ENCODE measurements around the gene GPR173.
A peak's percentile ranks its signal among the peaks of the same experiment; 100 is the strongest.

The GPR173 gene

DNA sequence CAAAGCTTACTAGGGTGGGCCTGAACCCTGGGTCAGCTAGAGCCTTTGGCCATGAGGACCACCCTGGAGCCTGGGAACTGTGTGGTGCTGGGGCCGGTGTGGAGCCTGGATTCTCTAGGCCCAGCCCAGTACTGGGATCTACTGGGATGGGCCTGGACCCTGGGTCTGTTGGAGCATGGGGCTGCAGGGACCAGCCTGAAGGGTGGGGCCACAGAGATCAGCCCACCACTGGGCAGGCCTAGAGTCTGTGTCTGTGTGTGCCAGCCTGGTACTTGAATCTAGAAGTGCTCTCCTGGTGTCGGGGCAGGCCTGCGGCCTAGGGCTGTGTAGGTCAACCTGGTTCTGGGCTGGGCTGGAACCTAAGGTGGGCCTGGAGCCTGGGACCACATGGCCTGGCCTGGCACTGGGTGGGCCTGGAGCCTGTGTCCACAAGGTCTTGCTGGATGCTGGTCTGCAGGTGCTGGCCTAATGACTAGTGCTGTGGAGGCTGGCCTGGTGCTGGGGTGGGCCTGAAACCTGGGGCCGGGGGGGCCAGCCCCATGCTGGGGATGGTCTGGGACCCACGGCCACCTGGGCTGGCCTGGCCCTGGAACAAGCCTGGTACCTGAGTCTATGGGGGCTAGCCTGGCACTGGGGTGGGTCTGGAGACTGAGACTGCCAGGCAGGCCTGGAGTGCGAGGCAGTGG, 66.4 kb downstream of the GPR173 start:
- H3K4me3 ChIP-seq (ENCODE audit: low read depth in 1 of 5, low read length in 5 of 5) = no peak overlapping the region

DNA sequence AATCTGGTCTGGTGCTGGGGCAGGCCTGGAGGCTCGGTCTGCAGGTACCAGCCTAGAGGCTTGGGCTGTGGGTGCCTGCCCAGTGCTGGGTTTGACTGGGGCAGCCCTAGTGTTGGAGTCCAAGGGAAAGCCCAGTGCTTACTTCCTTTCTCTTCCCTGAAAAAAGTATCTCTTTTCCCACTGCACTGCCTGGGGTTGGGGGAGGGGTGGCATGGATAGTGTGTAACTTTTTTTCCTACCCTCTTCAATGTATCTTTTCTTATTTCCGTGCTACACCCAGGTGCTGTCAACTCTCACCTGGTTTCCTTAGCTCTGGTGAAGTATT, 66.9 kb downstream of the GPR173 start:
- H3K36me3 ChIP-seq (ENCODE audit: control insufficient read depth in 5 of 5, insufficient read depth in 5 of 5, low read length in 5 of 5) = peaks cover 0 to 7% (median 0%) of the 10 kb centered on the region in 5 donors
- H3K27me3 ChIP-seq (ENCODE audit: control insufficient read depth in 5 of 5, insufficient read depth in 4 of 5, low read length in 5 of 5) = peaks cover 0 to 7% (median 6%) of the 10 kb centered on the region in 5 donors
- H3K9ac ChIP-seq (ENCODE audit: low read length in 5 of 5) = no peak overlapping the region
- no peak overlapping the region for H3K27ac ChIP-seq (ENCODE audit: low read depth, low read length)
- H3K4me3 ChIP-seq (ENCODE audit: low read depth in 1 of 5, low read length in 5 of 5) = no peak overlapping the region
- H3K9me3 ChIP-seq (ENCODE audit: control insufficient read depth in 5 of 5, low read length in 5 of 5) = no peaks in the 10 kb centered on the region
- peaks cover 0 to 8% (median 0%) of the 10 kb centered on the region in 5 donors for H3K4me1 ChIP-seq (ENCODE audit: control insufficient read depth in 5 of 5, insufficient read depth in 5 of 5, low read length in 5 of 5)

More for the DNA sequence above, 66.4 kb downstream of the GPR173 start:
- H3K27ac ChIP-seq (ENCODE audit: low read depth, low read length) = no peak overlapping the region
- peaks cover 0 to 8% (median 0%) of the 10 kb centered on the region in 5 donors for H3K4me1 ChIP-seq (ENCODE audit: control insufficient read depth in 5 of 5, insufficient read depth in 5 of 5, low read length in 5 of 5)
- no peaks in the 10 kb centered on the region for H3K9me3 ChIP-seq (ENCODE audit: control insufficient read depth in 5 of 5, low read length in 5 of 5)
- H3K9ac ChIP-seq (ENCODE audit: low read length in 5 of 5) = no peak overlapping the region
- peaks cover 0 to 7% (median 0%) of the 10 kb centered on the region in 5 donors for H3K36me3 ChIP-seq (ENCODE audit: control insufficient read depth in 5 of 5, insufficient read depth in 5 of 5, low read length in 5 of 5)
- peaks cover 0 to 7% (median 6%) of the 10 kb centered on the region in 5 donors for H3K27me3 ChIP-seq (ENCODE audit: control insufficient read depth in 5 of 5, insufficient read depth in 4 of 5, low read length in 5 of 5)

DNA sequence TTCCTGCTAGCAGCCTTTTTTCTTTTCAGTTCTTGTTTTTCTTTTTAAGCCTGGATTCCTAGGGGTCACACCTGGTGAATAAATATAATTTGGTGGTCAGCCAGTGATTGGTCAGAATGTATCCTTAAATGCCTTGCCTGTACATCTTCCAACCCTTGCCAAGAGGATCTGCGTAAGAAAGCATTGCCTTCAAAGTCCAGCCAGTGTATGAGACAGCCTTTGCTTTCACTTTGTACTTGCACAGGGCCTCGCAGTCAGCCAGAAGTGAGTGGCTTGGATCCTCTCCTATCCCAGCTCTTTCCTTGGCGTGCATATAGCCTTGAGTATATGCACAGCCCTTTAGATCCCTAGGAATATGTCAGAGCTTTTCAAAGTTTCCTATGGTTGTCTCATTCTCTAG, 67.5 kb downstream of the GPR173 start:
- Histone ChIP-seq H3K27me3 (ENCODE audit: control insufficient read depth in 5 of 5, insufficient read depth in 4 of 5, low read length in 5 of 5) (peaks cover 0 to 7% (median 6%) of the 10 kb centered on the region in 5 donors), H3K4me1 (ENCODE audit: control insufficient read depth in 5 of 5, insufficient read depth in 5 of 5, low read length in 5 of 5) (peaks cover 0 to 8% (median 0%) of the 10 kb centered on the region in 5 donors), H3K4me3 (ENCODE audit: low read depth in 1 of 5, low read length in 5 of 5) (no peak overlapping the region), H3K36me3 (ENCODE audit: control insufficient read depth in 5 of 5, insufficient read depth in 5 of 5, low read length in 5 of 5) (peaks cover 0 to 7% (median 0%) of the 10 kb centered on the region in 5 donors), H3K9ac (ENCODE audit: low read length in 5 of 5) (peak overlapping the region in 2 of 5 donors; percentile 14 to 38), H3K9me3 (ENCODE audit: control insufficient read depth in 5 of 5, low read length in 5 of 5) (no peaks in the 10 kb centered on the region), H3K27ac (ENCODE audit: low read depth, low read length) (no peak overlapping the region)

DNA sequence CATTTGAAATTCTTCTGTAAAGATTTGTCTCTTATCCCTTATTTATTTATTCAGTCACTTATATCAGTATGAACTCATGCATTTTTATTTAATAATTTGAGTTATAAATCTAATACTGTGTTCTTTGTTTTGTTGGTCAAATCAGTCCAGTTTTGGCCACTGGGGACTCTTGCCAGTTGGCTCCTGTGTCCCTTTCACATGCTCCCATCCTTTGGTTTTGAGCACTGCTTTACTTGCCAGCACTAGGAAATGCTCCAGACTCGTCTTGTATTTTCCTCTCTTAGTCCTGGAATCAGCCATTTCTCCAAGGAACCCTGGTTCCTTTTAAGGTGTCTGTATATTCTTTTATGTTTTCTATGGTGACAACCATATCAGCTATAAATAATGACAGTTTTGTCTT, 73.4 kb downstream of the GPR173 start:
- no peak overlapping the region for H3K27ac ChIP-seq (ENCODE audit: low read depth, low read length)
- H3K9me3 ChIP-seq (ENCODE audit: control insufficient read depth in 5 of 5, low read length in 5 of 5) = peaks cover 0 to 4% (median 3%) of the 10 kb centered on the region in 5 donors
- no peak overlapping the region for H3K9ac ChIP-seq (ENCODE audit: low read length in 5 of 5)
- no peak overlapping the region for H3K4me3 ChIP-seq (ENCODE audit: low read depth in 1 of 5, low read length in 5 of 5)
- peaks cover 0 to 4% (median 2%) of the 10 kb centered on the region in 5 donors for H3K27me3 ChIP-seq (ENCODE audit: control insufficient read depth in 5 of 5, insufficient read depth in 4 of 5, low read length in 5 of 5)
- peaks cover 0 to 3% (median 0%) of the 10 kb centered on the region in 5 donors for H3K36me3 ChIP-seq (ENCODE audit: control insufficient read depth in 5 of 5, insufficient read depth in 5 of 5, low read length in 5 of 5)
- H3K4me1 ChIP-seq (ENCODE audit: control insufficient read depth in 5 of 5, insufficient read depth in 5 of 5, low read length in 5 of 5) = peaks cover 0 to 3% (median 0%) of the 10 kb centered on the region in 5 donors

DNA sequence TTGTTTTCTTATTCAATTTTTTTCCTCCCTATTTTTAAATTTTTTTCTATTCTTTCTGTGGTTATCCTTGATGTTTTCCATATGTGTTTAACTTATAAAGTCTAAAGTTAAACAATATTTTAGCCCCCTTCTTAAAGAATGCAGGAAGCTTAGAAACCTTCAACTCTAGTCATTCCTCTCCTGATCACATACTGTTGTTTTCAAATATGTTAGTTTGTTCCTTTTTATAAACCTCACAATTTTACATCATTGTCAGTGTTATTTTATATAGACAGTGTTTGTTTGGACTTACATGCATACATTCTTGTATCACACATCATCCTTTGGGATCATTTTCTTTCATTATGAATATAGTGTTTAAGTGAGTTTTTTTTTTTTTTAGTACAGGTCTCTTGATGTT, 76.9 kb downstream of the GPR173 start:
- no peak overlapping the region for H3K9ac ChIP-seq (ENCODE audit: low read length in 5 of 5)
- H3K4me3 ChIP-seq (ENCODE audit: low read depth in 1 of 5, low read length in 5 of 5) = no peak overlapping the region

DNA sequence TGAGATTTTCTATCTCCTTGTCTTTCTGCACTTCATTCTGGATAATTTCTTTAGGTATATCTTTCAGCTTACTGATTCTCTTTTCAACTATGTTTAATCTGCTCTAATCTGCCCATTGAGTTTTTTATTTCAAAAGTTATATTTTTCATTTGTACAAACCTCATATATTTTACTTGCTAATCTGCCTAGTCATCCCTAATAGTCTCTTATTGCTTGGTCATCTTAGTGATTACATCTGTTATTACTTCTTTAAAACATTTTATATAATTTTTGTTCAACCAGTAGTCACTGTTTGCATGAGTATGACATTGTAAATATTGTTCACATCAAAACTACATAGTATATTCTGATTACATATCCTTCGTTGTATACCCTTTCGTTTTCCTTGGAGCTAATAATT, 77.8 kb downstream of the GPR173 start:
- peaks cover 0 to 3% (median 0%) of the 10 kb centered on the region in 5 donors for H3K4me1 ChIP-seq (ENCODE audit: control insufficient read depth in 5 of 5, insufficient read depth in 5 of 5, low read length in 5 of 5)
- no peak overlapping the region for H3K27ac ChIP-seq (ENCODE audit: low read depth, low read length)
- no peak overlapping the region for H3K9ac ChIP-seq (ENCODE audit: low read length in 5 of 5)
- H3K9me3 ChIP-seq (ENCODE audit: control insufficient read depth in 5 of 5, low read length in 5 of 5) = peaks cover 0 to 6% (median 3%) of the 10 kb centered on the region in 5 donors
- peaks cover 0 to 7% (median 2%) of the 10 kb centered on the region in 5 donors for H3K27me3 ChIP-seq (ENCODE audit: control insufficient read depth in 5 of 5, insufficient read depth in 4 of 5, low read length in 5 of 5)
- H3K4me3 ChIP-seq (ENCODE audit: low read depth in 1 of 5, low read length in 5 of 5) = no peak overlapping the region
- H3K36me3 ChIP-seq (ENCODE audit: control insufficient read depth in 5 of 5, insufficient read depth in 5 of 5, low read length in 5 of 5) = peaks cover 0 to 3% (median 0%) of the 10 kb centered on the region in 5 donors

More for the DNA sequence above, 76.9 kb downstream of the GPR173 start:
- peaks cover 0 to 3% (median 0%) of the 10 kb centered on the region in 5 donors for H3K36me3 ChIP-seq (ENCODE audit: control insufficient read depth in 5 of 5, insufficient read depth in 5 of 5, low read length in 5 of 5)
- peaks cover 0 to 6% (median 3%) of the 10 kb centered on the region in 5 donors for H3K9me3 ChIP-seq (ENCODE audit: control insufficient read depth in 5 of 5, low read length in 5 of 5)
- H3K4me1 ChIP-seq (ENCODE audit: control insufficient read depth in 5 of 5, insufficient read depth in 5 of 5, low read length in 5 of 5) = peaks cover 0 to 3% (median 0%) of the 10 kb centered on the region in 5 donors
- H3K27me3 ChIP-seq (ENCODE audit: control insufficient read depth in 5 of 5, insufficient read depth in 4 of 5, low read length in 5 of 5) = peaks cover 0 to 4% (median 2%) of the 10 kb centered on the region in 5 donors
- H3K27ac ChIP-seq (ENCODE audit: low read depth, low read length) = no peak overlapping the region

DNA sequence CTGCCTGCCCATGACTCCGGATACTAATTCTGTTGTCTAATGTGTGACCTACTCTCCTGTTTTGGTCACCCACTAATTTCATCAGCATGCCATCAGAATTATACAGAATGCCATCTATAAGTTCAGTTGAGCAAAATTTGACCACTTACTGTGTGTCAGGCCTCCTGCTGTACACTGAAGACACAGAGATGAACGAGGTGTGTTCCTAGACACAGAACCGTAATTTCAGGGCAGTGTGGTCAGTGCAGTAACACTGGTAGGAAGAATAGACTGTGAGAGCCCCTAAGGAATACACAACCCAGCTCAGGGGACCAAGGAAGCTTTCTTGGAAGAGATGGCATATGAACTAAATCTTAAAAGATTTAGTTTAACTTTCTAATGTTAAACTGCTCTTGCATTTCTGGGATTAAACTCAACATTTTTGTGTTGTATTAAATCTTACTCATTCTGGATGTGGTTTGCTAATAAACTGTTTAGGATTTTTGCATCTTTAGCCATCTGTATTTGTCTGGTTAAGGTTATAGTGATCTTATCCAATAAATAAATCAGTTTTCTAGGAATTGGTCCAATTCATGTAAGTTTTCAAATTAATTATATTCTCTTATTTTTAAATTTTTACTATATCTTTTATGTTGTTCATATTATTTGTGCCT, 79.6 kb downstream of the GPR173 start:
- H3K9me3 ChIP-seq (ENCODE audit: control insufficient read depth in 5 of 5, low read length in 5 of 5) = peaks cover 0 to 6% (median 3%) of the 10 kb centered on the region in 5 donors
- H3K4me1 ChIP-seq (ENCODE audit: control insufficient read depth in 5 of 5, insufficient read depth in 5 of 5, low read length in 5 of 5) = no peaks in the 10 kb centered on the region
- no peak overlapping the region for H3K27ac ChIP-seq (ENCODE audit: low read depth, low read length)
- no peak overlapping the region for H3K9ac ChIP-seq (ENCODE audit: low read length in 5 of 5)
- peaks cover 0 to 8% (median 3%) of the 10 kb centered on the region in 5 donors for H3K36me3 ChIP-seq (ENCODE audit: control insufficient read depth in 5 of 5, insufficient read depth in 5 of 5, low read length in 5 of 5)
- H3K4me3 ChIP-seq (ENCODE audit: low read depth in 1 of 5, low read length in 5 of 5) = no peak overlapping the region
- peaks cover 0 to 12% (median 2%) of the 10 kb centered on the region in 5 donors for H3K27me3 ChIP-seq (ENCODE audit: control insufficient read depth in 5 of 5, insufficient read depth in 4 of 5, low read length in 5 of 5)
